OCI-LY7 (cell line): ENCODE data around the gene ABO. TPM values are rescaled to one million over a fixed set of nuclear protein-coding genes. Genes with fewer than 3 reads are reported as not detected.

Source experiments
- BruUV-seq: library from RNA; stranded (reverse); fragments of 400-500 nt; replicated peaks from 2 replicates; lab custom pipeline; 2021; lab: Mats Ljungman, UMichigan
- CTCF ChIA-PET: fragments of 300-600 bp; sonication (Branson Sonifier 250); formaldehyde crosslinking; loops from one replicate; lab custom pipeline; 2022; ENCODE audit warnings: antibody characterized with exemption; ENCODE audit not compliant: unreplicated experiment; lab: Charles Lee
- POLR2A ChIA-PET: fragments of 300-600 bp; sonication (Branson Sonifier 250); formaldehyde crosslinking; loops from one replicate; lab custom pipeline; 2022; ENCODE audit warnings: antibody characterized with exemption; lab: Charles Lee
- DNase-seq: peaks from one replicate; pipeline ENCODE4 v3.0.0-alpha.2; 2015; ENCODE audit warnings: low spot score
- H2AFZ ChIP-seq: fragments of 200-600 bp; sonication (generic), shearing (Covaris generic); 2 replicates; pipeline ENCODE4 v1.6.1; 2014; ENCODE audit warnings: mild to moderate bottlenecking, antibody characterized with exemption, low read length, moderate library complexity
- H3K27ac ChIP-seq: fragments of 200-600 bp; sonication (generic); 2 replicates; pipeline ENCODE4 v1.5.1; 2014; ENCODE audit warnings: mixed run types, low read depth, mild to moderate bottlenecking, moderate library complexity, low read length, inconsistent platforms; ENCODE audit not compliant: poor library complexity, severe bottlenecking
- H3K36me3 ChIP-seq: fragments of 200-600 bp; sonication (generic); 2 replicates; pipeline ENCODE4 v1.6.1; 2014; ENCODE audit warnings: mild to moderate bottlenecking, antibody characterized with exemption, low read length, moderate library complexity, mixed read lengths; ENCODE audit not compliant: insufficient read depth
- H3K4me1 ChIP-seq: fragments of 200-600 bp; sonication (generic); 2 replicates; pipeline ENCODE4 v1.5.1; 2014; ENCODE audit warnings: mild to moderate bottlenecking, low read length; ENCODE audit not compliant: insufficient read depth, poor library complexity, severe bottlenecking
- H3K4me2 ChIP-seq: fragments of 200-600 bp; sonication (generic); 2 replicates; pipeline ENCODE4 v1.6.1; 2014; ENCODE audit warnings: mild to moderate bottlenecking, low read length
- H3K4me3 ChIP-seq: fragments of 200-600 bp; sonication (generic); 2 replicates; pipeline ENCODE4 v1.5.1; 2014; ENCODE audit warnings: mild to moderate bottlenecking, low read depth, low read length; ENCODE audit not compliant: poor library complexity, severe bottlenecking
- H3K79me2 ChIP-seq: fragments of 200-600 bp; sonication (generic); 2 replicates; pipeline ENCODE4 v1.6.1; 2016; ENCODE audit warnings: low read depth, mild to moderate bottlenecking, low read length, moderate library complexity, mixed read lengths; ENCODE audit not compliant: insufficient read depth
- H3K9me2 ChIP-seq: fragments of 200-600 bp; sonication (generic); 2 replicates; pipeline ENCODE4 v1.6.1; 2016; ENCODE audit warnings: mild to moderate bottlenecking, low read length, mixed read lengths; ENCODE audit not compliant: insufficient read depth
- H3K9me3 ChIP-seq: fragments of 200-600 bp; sonication (generic); 2 replicates; pipeline ENCODE4 v1.6.1; 2014; ENCODE audit warnings: mild to moderate bottlenecking, mixed run types, low read length, mixed read lengths
- H4K20me1 ChIP-seq: fragments of 200-600 bp; sonication (generic); 2 replicates; pipeline ENCODE4 v1.6.1; 2014; ENCODE audit warnings: mild to moderate bottlenecking, antibody characterized with exemption, low read length, moderate library complexity, mixed read lengths; ENCODE audit not compliant: insufficient read depth
- CTCF ChIP-seq: fragments of 200-600 bp; sonication (generic); conservative IDR thresholded peaks from 2 replicates; pipeline ENCODE4 v1.5.1; 2014; ENCODE audit warnings: mild to moderate bottlenecking, antibody characterized with exemption, low read length, moderate library complexity, mixed read lengths
- EZH2phosphoT487 ChIP-seq: fragments of 200-600 bp; sonication (generic); IDR thresholded peaks from 2 replicates; pipeline ENCODE4 v1.6.1; 2018; ENCODE audit warnings: low read depth, borderline replicate concordance, mild to moderate bottlenecking, mixed run types, antibody characterized with exemption, low read length, moderate library complexity, mixed read lengths
- intact Hi-C: fragments of 100-400 bp; cut with micrococcal nuclease; formaldehyde crosslinking; loops from one replicate; pipeline ENCODE4 v1.10.0; 2022; ENCODE audit not compliant: unreplicated experiment
- total RNA-seq, 2 experiments: library from RNA; depleted of rRNA in 1 of 2; stranded (reverse); fragments of >200 nt in 1 of 2; shearing (Covaris generic) in 1 of 2; gene quantifications; 2 replicates each; pipeline ENCODE4 v1.2.3, GENCODE V29; 2014 to 2022

The ABO gene
- total RNA-seq, 2 experiments from 2014 or later = not detected

GRCh38 chr9:133309608-133310007 is 34.6 kb upstream of the ABO start:
- Histone ChIP-seq H3K4me2 (no peak overlapping the region), H3K9me3 (0 out of 2 replicates have a peak, but pooled peaks cover 4% of the 10 kb centered on the region), H3K36me3 (no peaks in the 10 kb centered on the region), H4K20me1 (no peaks in the 10 kb centered on the region), H3K4me1 (no peaks in the 10 kb centered on the region), H3K4me3 (no peak overlapping the region), H3K9me2 (no peaks in the 10 kb centered on the region), H2AFZ (no peak overlapping the region), H3K79me2 (no peaks in the 10 kb centered on the region), H3K27ac (no peak overlapping the region)
- CTCF ChIA-PET = no interaction called here
- no peak for TF ChIP-seq CTCF
- TF ChIP-seq EZH2phosphoT487 = no peak
- intact Hi-C loops = no loop called here
- no TSS peak for BruUV-seq
- POLR2A ChIA-PET = no interaction called here
- DNase-seq = no peak

GRCh38 chr9:133307301-133307700 is 32.3 kb upstream of the ABO start:
- POLR2A ChIA-PET = interaction anchor here (0.6 to 0.8 kb wide), 2 partner anchors 19 to 93 kb away, joined by 3 read pairs; no protein-coding TSS in a partner anchor
- DNase-seq = no peak
- no peak for TF ChIP-seq EZH2phosphoT487
- no peak for TF ChIP-seq CTCF
- intact Hi-C loops = no loop called here
- Histone ChIP-seq H4K20me1 (no peaks in the 10 kb centered on the region), H3K4me1 (no peaks in the 10 kb centered on the region), H3K4me3 (no peak overlapping the region), H2AFZ (no peak overlapping the region), H3K79me2 (no peaks in the 10 kb centered on the region), H3K36me3 (no peaks in the 10 kb centered on the region), H3K27ac (no peak overlapping the region), H3K4me2 (no peak overlapping the region), H3K9me3 (0 out of 2 replicates have a peak, but pooled peaks cover 4% of the 10 kb centered on the region), H3K9me2 (no peaks in the 10 kb centered on the region)
- BruUV-seq = no TSS peak
- CTCF ChIA-PET = no interaction called here

GRCh38 chr9:133306242-133307204 is 31.5 kb upstream of the ABO start:
- DNase-seq = no peak
- no peak overlapping the region for H3K4me3 ChIP-seq
- no peak overlapping the region for H3K27ac ChIP-seq
- 0 out of 2 replicates have a peak, but pooled peaks cover 4% of the 10 kb centered on the region for H3K9me3 ChIP-seq
- H4K20me1 ChIP-seq = no peaks in the 10 kb centered on the region
- H3K4me2 ChIP-seq = no peak overlapping the region
- POLR2A ChIA-PET = interaction anchor here (0.8 to 1.0 kb wide), 2 partner anchors 18 to 29 kb away, joined by 3 read pairs; partner anchors contain the start of gene SURF6
- H3K9me2 ChIP-seq = no peaks in the 10 kb centered on the region
- CTCF ChIA-PET = no interaction called here
- H3K4me1 ChIP-seq = no peaks in the 10 kb centered on the region
- no peak overlapping the region for H2AFZ ChIP-seq
- no peaks in the 10 kb centered on the region for H3K79me2 ChIP-seq
- BruUV-seq = no TSS peak
- intact Hi-C loops = no loop called here
- TF ChIP-seq CTCF (no peak), EZH2phosphoT487 (no peak)
- H3K36me3 ChIP-seq = no peaks in the 10 kb centered on the region
